ENCODE data around the gene MYMX.
A peak's percentile ranks its signal among the peaks of the same experiment; 100 is the strongest.

Gene MYMX

GRCh38 chr6:44222486-44223318 is 6.0 kb downstream of the MYMX start:
- H3K4me1 Mint-ChIP-seq, result peaks cover 63% of the 10 kb centered on the region
- H3K27ac Mint-ChIP-seq, result peak overlapping the region in 2 of 3 experiments; percentile 11 to 58
- H3K27me3 Mint-ChIP-seq (ENCODE audit: low read depth), result peaks cover 9% of the 10 kb centered on the region
- no peaks in the 10 kb centered on the region for H3K9me3 Mint-ChIP-seq
- H3K36me3 Mint-ChIP-seq (ENCODE audit: low read depth), result no peaks in the 10 kb centered on the region
- peak overlapping the region; percentile 80 to 83 (median 83) for H3K4me3 Mint-ChIP-seq
- TF ChIP-seq CTCF (IDR thresholded peaks at IDR 0.05; ENCODE audit: unreplicated experiment in 3 of 3), result no peak

GRCh38 chr6:44223319-44224028 is 6.7 kb downstream of the MYMX start, which contains the start of gene SLC29A1:
Gene SLC29A1, plus strand, starts transcription at chr6:44223595. Its CDS starts 3,719 bp downstream, at chr6:44227314.
- Mint-ChIP-seq H3K4me1 (peaks cover 63% of the 10 kb centered on the region), H3K27me3 (ENCODE audit: low read depth) (peaks cover 5% of the 10 kb centered on the region), H3K9me3 (no peaks in the 10 kb centered on the region), H3K4me3 (peak within 1 kb of the TSS; percentile 83 to 88 (median 83)), H3K36me3 (ENCODE audit: low read depth) (no peaks in the 10 kb centered on the region), H3K27ac (peak within 1 kb of the TSS; percentile 54 to 74 (median 63))
- TF ChIP-seq CTCF (IDR thresholded peaks at IDR 0.05; ENCODE audit: unreplicated experiment in 3 of 3), result peak; percentile 16 to 29 (median 25)

GRCh38 chr6:44224029-44224964 is 7.6 kb downstream of the MYMX start:
- Mint-ChIP-seq H3K9me3 (no peaks in the 10 kb centered on the region), H3K4me3 (peak overlapping the region; percentile 80 to 88 (median 83)), H3K4me1 (peaks cover 68% of the 10 kb centered on the region), H3K27ac (peak overlapping the region; percentile 54 to 74 (median 63)), H3K36me3 (ENCODE audit: low read depth) (no peaks in the 10 kb centered on the region), H3K27me3 (ENCODE audit: low read depth) (peaks cover 6% of the 10 kb centered on the region)
- TF ChIP-seq CTCF (IDR thresholded peaks at IDR 0.05; ENCODE audit: unreplicated experiment in 3 of 3), result no peak

GRCh38 chr6:44224965-44225305 is 8.2 kb downstream of the MYMX start:
- Mint-ChIP-seq H3K36me3 (ENCODE audit: low read depth) (no peaks in the 10 kb centered on the region), H3K27ac (peak overlapping the region; percentile 54 to 74 (median 63)), H3K27me3 (ENCODE audit: low read depth) (peaks cover 7% of the 10 kb centered on the region), H3K4me1 (peaks cover 71% of the 10 kb centered on the region), H3K9me3 (no peaks in the 10 kb centered on the region), H3K4me3 (peak overlapping the region; percentile 80 to 88 (median 83))
- TF ChIP-seq CTCF (IDR thresholded peaks at IDR 0.05; ENCODE audit: unreplicated experiment in 3 of 3), result no peak

- Mint-ChIP-seq H3K36me3 (ENCODE audit: low read depth) (no peaks in the 10 kb centered on the region), H3K4me1 (peaks cover 71% of the 10 kb centered on the region), H3K27ac (peak overlapping the region in 1 of 3 experiments; percentile 42), H3K4me3 (peak overlapping the region; percentile 46 to 78 (median 70)), H3K27me3 (ENCODE audit: low read depth) (peaks cover 7% of the 10 kb centered on the region), H3K9me3 (no peaks in the 10 kb centered on the region)
- TF ChIP-seq CTCF (IDR thresholded peaks at IDR 0.05; ENCODE audit: unreplicated experiment in 3 of 3), result no peak
Measured at GRCh38 chr6:44225579-44226325, 9.0 kb downstream of the MYMX start.

Measured in nephron (organoid).